ENCODE measurements around the gene HOXA3. TPM values are rescaled to one million over a fixed set of nuclear protein-coding genes. Genes with fewer than 3 reads are reported as not detected.

HOXA3 gene
- total and polyA plus RNA-seq, 5 donors = 0.28 to 1.3 (median 0.51) TPM

GRCh38 chr7:27138472-27138871 lies 13.9 kb downstream of the HOXA3 start:
- Histone ChIP-seq H3K4me1 (ENCODE audit: control insufficient read depth, insufficient read depth, low read length) (no peaks in the 10 kb centered on the region), H3K27me3 (ENCODE audit: control insufficient read depth, insufficient read depth) (no peaks in the 10 kb centered on the region), H3K27ac (ENCODE audit: low read length) (no peak overlapping the region), H3K9me3 (ENCODE audit: control insufficient read depth, low read length) (no peaks in the 10 kb centered on the region), H3K4me3 (ENCODE audit: low read length) (no peak overlapping the region)
- no peak for DNase-seq
- 68% methylated on average over 1 of the region's 1 CpG for WGBS
- intact Hi-C loops (cut with DNase I) = no loop called here
- no peak for ATAC-seq

DNA sequence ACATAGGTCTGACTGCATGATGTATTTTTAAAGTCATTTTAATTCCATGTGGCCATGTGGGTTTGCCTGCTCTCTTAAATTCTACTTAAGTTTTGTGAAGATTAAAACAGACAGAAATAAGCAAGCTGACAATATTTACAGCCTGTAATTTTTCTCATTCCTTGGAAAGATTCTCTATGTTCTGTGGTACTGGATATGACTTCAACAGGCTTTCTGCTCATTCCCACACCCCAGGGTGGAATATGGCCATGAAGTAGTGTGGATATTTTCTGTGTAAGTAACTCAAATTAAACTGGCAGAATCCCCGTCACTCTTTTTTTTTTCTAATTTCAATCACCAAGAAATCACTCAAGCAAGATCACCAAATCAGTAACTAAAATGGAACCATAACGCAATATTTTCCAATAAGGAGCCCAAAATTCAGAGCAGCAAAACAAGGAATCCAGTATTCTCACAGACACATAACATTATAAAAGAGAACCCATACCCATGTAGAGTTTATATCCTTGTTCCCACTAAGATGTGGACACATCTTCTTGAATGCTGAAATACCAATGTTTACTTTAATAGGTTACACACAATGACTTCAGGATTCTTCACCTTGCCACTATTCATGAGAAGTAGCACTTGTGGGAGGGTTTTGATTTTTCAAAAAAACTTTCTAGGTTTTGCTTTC lies 14.6 kb downstream of the HOXA3 start:
- DNase-seq (no peak), ATAC-seq (no peak)
- no peaks in the 10 kb centered on the region for H3K4me1 ChIP-seq (ENCODE audit: control insufficient read depth, insufficient read depth, low read length)
- no peaks in the 10 kb centered on the region for H3K27me3 ChIP-seq (ENCODE audit: control insufficient read depth, insufficient read depth)
- WGBS = 55% methylated on average over 2 of the region's 2 CpGs
- H3K27ac ChIP-seq (ENCODE audit: low read length) = no peak overlapping the region
- intact Hi-C loops (cut with DNase I) = no loop called here
- no peak overlapping the region for H3K4me3 ChIP-seq (ENCODE audit: low read length)
- no peaks in the 10 kb centered on the region for H3K9me3 ChIP-seq (ENCODE audit: control insufficient read depth, low read length)

- H3K27me3 ChIP-seq (ENCODE audit: control insufficient read depth, insufficient read depth) = no peaks in the 10 kb centered on the region
- no peak for DNase-seq
- no peaks in the 10 kb centered on the region for H3K4me1 ChIP-seq (ENCODE audit: control insufficient read depth, insufficient read depth, low read length)
- no peak for ATAC-seq
- H3K4me3 ChIP-seq (ENCODE audit: low read length) = no peak overlapping the region
- intact Hi-C loops (cut with DNase I) = no loop called here
- 26% methylated on average over 2 of the region's 2 CpGs for WGBS
- no peaks in the 10 kb centered on the region for H3K9me3 ChIP-seq (ENCODE audit: control insufficient read depth, low read length)
- H3K27ac ChIP-seq (ENCODE audit: low read length) = no peak overlapping the region
These were observed 18.0 kb downstream of the HOXA3 start for GRCh38 chr7:27134392-27134791.

DNA sequence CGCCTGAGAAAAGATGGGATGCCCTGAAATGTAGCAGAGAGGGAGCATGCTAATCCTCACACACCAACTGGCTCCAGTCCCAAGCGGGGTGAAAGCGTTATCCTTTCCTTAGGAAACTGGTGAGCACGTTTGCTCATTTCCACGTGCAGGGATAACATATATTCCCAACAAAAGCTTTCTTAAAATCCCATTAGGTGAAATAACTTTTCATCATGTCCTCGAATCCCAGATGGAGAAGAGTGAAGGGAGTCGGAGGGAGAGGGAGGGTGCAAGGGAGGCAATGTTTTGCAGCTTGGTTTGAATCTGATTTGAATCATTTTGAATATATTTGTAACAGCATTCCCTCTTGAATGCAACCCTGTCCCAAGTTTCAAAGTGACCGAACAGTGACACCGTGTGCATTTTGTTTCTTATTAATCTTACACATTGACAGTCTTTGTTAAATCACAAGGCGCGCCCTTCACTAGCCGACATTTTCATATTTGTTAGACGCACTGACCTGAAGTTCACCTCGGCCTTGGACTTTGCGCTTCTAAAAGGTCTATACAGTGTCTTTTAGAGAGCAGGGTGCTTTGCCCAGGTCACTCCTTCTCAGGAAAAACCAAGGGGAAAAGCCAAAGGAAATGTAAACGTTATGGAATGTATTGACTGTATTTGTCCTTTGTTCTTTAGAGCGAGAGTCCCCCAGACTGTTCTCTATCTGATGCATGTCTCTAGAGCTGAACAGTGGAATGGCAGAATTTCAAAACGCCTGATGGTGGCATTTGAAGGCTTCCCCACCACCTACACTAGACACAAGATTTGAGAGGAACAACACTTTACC lies 18.8 kb downstream of the HOXA3 start:
- 28% methylated on average over 18 of the region's 18 CpGs for WGBS
- ATAC-seq = no peak
- no peak for DNase-seq
- intact Hi-C loops (cut with DNase I) = no loop called here
- H3K4me3 ChIP-seq (ENCODE audit: low read length) = no peak overlapping the region
- H3K9me3 ChIP-seq (ENCODE audit: control insufficient read depth, low read length) = no peaks in the 10 kb centered on the region
- H3K27me3 ChIP-seq (ENCODE audit: control insufficient read depth, insufficient read depth) = no peaks in the 10 kb centered on the region
- no peaks in the 10 kb centered on the region for H3K4me1 ChIP-seq (ENCODE audit: control insufficient read depth, insufficient read depth, low read length)
- H3K27ac ChIP-seq (ENCODE audit: low read length) = no peak overlapping the region

DNA sequence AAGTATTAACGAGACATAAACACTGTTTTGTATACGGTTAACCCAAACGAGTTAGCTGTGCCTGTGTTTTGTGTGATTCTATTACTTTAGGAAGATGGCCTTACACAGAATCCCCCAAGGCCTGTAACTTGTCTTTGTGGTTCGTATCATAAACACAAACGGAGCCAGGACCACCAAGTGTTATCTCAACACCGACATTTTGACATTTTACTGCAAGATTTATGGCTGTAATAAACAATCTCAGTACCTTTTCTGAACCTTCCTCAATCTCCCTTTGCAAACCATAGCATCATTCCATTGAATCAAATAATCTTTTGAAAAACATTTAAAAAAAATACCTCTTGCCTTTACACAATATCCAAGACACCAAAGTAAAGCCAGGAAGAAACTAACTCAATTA lies 19.4 kb downstream of the HOXA3 start:
- 39% methylated on average over 6 of the region's 6 CpGs for WGBS
- no peak overlapping the region for H3K4me3 ChIP-seq (ENCODE audit: low read length)
- H3K27me3 ChIP-seq (ENCODE audit: control insufficient read depth, insufficient read depth) = no peaks in the 10 kb centered on the region
- no peak for ATAC-seq
- H3K9me3 ChIP-seq (ENCODE audit: control insufficient read depth, low read length) = no peaks in the 10 kb centered on the region
- DNase-seq = no peak
- no peak overlapping the region for H3K27ac ChIP-seq (ENCODE audit: low read length)
- intact Hi-C loops (cut with DNase I) = no loop called here
- H3K4me1 ChIP-seq (ENCODE audit: control insufficient read depth, insufficient read depth, low read length) = no peaks in the 10 kb centered on the region

GRCh38 chr7:27132214-27132613 lies 20.2 kb downstream of the HOXA3 start:
- intact Hi-C loops (cut with DNase I) = no loop called here
- Histone ChIP-seq H3K27ac (ENCODE audit: low read length) (no peak overlapping the region), H3K27me3 (ENCODE audit: control insufficient read depth, insufficient read depth) (no peaks in the 10 kb centered on the region), H3K4me3 (ENCODE audit: low read length) (no peak overlapping the region), H3K4me1 (ENCODE audit: control insufficient read depth, insufficient read depth, low read length) (no peaks in the 10 kb centered on the region), H3K9me3 (ENCODE audit: control insufficient read depth, low read length) (no peaks in the 10 kb centered on the region)
- no peak for ATAC-seq
- 57% methylated on average over 2 of the region's 2 CpGs for WGBS
- no peak for DNase-seq

GRCh38 chr7:27131390-27131819 lies 21.0 kb downstream of the HOXA3 start:
- peak overlapping the region; percentile 61 for H3K4me3 ChIP-seq (ENCODE audit: low read length)
- no peaks in the 10 kb centered on the region for H3K4me1 ChIP-seq (ENCODE audit: control insufficient read depth, insufficient read depth, low read length)
- WGBS = 29% methylated on average over 12 of the region's 12 CpGs
- no peaks in the 10 kb centered on the region for H3K27me3 ChIP-seq (ENCODE audit: control insufficient read depth, insufficient read depth)
- ATAC-seq (no peak), DNase-seq (no peak)
- intact Hi-C loops (cut with DNase I) = no loop called here
- H3K27ac ChIP-seq (ENCODE audit: low read length) = no peak overlapping the region
- H3K9me3 ChIP-seq (ENCODE audit: control insufficient read depth, low read length) = no peaks in the 10 kb centered on the region

- intact Hi-C loops (cut with DNase I) = no loop called here
- Histone ChIP-seq H3K4me3 (ENCODE audit: low read length) (peak within 1 kb of the TSS; percentile 61), H3K4me1 (ENCODE audit: control insufficient read depth, insufficient read depth, low read length) (no peaks in the 10 kb centered on the region), H3K27me3 (ENCODE audit: control insufficient read depth, insufficient read depth) (no peaks in the 10 kb centered on the region), H3K27ac (ENCODE audit: low read length) (peak within 1 kb of the TSS; percentile 69), H3K9me3 (ENCODE audit: control insufficient read depth, low read length) (no peaks in the 10 kb centered on the region)
- 4% methylated on average over 67 of the region's 67 CpGs for WGBS
- ATAC-seq (peak; percentile 96 to 97), DNase-seq (peak; percentile 79 to 94 (median 93))
These were observed 21.6 kb downstream of the HOXA3 start, which contains the start of gene HOXA4 for GRCh38 chr7:27130540-27131389. TSS of gene HOXA4 (minus strand) at chr7:27130757. CDS start at chr7:27130733, 24 bp downstream.

- Histone ChIP-seq H3K9me3 (ENCODE audit: control insufficient read depth, low read length) (no peaks in the 10 kb centered on the region), H3K27ac (ENCODE audit: low read length) (peak overlapping the region; percentile 58), H3K4me1 (ENCODE audit: control insufficient read depth, insufficient read depth, low read length) (no peaks in the 10 kb centered on the region), H3K4me3 (ENCODE audit: low read length) (peak overlapping the region; percentile 61), H3K27me3 (ENCODE audit: control insufficient read depth, insufficient read depth) (no peaks in the 10 kb centered on the region)
- WGBS = 7% methylated on average over 72 of the region's 72 CpGs
- ATAC-seq (peak; percentile 26 to 34), DNase-seq (peak in 2 of 3 donors; percentile 71 to 74)
- intact Hi-C loops (cut with DNase I) = no loop called here
These were observed 22.4 kb downstream of the HOXA3 start for GRCh38 chr7:27129729-27130539.
